Measurements from ENCODE around the gene XK. TPM values are rescaled to one million over a fixed set of nuclear protein-coding genes. Genes with fewer than 3 reads are reported as not detected.

The XK gene
- total and polyA plus RNA-seq, 7 donors, result 8.1 to 27.0 (median 14.1) TPM

DNA sequence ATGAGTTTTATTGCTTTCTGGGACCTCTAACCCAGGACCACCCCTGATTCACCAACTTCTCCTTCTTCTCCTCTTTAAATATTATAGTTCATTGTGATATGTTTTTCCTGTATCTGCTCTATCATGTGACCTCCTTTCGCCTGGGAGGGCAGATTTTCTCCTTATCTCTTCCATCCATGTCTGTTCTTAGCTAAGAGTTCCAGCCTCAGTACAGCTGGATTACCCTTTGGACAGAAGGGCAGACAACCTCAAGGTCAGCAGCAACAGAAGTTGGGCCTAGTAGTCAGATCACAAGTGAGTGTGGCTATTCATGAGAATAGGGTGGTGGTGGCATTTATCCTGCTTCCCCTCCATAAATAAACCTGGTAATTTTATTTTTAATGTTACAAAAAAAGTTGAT, 5.7 kb upstream of the XK start:
- intact Hi-C loops (cut with DNase I), result loop anchor here (10.0 kb wide), 1 partner anchor 105 kb away; the partner anchor contains the start of gene LANCL3
- Histone ChIP-seq H3K4me3 (no peak overlapping the region), H3K4me1 (peaks cover 0 to 32% (median under 1%) of the 10 kb centered on the region in 4 donors), H3K27me3 (no peaks in the 10 kb centered on the region), H3K9me3 (no peaks in the 10 kb centered on the region), H3K36me3 (no peaks in the 10 kb centered on the region), H3K27ac (peak overlapping the region in 3 of 4 donors; percentile 44 to 58 (median 56))
- DNase-seq, result no peak
- TF ChIP-seq POLR2A (IDR thresholded peaks at IDR 0.05) (no peak), EP300 (IDR thresholded peaks at IDR 0.05) (no peak), POLR2AphosphoS5 (IDR thresholded peaks at IDR 0.05) (no peak)
- TF ChIP-seq, protein P1, sequence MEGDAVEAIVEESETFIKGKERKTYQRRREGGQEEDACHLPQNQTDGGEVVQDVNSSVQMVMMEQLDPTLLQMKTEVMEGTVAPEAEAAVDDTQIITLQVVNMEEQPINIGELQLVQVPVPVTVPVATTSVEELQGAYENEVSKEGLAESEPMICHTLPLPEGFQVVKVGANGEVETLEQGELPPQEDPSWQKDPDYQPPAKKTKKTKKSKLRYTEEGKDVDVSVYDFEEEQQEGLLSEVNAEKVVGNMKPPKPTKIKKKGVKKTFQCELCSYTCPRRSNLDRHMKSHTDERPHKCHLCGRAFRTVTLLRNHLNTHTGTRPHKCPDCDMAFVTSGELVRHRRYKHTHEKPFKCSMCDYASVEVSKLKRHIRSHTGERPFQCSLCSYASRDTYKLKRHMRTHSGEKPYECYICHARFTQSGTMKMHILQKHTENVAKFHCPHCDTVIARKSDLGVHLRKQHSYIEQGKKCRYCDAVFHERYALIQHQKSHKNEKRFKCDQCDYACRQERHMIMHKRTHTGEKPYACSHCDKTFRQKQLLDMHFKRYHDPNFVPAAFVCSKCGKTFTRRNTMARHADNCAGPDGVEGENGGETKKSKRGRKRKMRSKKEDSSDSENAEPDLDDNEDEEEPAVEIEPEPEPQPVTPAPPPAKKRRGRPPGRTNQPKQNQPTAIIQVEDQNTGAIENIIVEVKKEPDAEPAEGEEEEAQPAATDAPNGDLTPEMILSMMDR (IDR thresholded peaks at IDR 0.05), result no peak
- 68 to 71% methylated on average over 1 of the region's 1 CpG for WGBS, 2 donors

DNA sequence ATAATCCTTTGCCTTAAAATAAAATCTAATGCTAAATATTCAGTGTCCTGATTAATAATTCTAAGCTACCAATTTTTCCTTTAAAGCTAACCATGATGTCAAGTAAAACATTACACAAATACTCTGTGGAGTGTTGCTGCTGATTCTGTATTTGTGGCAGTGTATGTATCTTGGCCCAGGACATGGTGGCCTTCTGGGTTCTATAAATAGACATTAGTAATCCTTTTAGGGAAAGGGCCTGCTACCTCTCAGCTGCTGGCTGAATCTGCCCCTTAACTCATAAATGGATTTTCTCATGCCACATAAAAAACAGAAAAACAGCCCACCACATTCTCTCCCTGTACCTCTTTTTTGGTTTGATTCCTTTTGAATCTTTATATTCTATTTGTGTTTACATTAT, 1.2 kb upstream of the XK start:
- no peak overlapping the region for H3K4me3 ChIP-seq
- H3K4me1 ChIP-seq, result peaks cover 0 to 22% (median 9%) of the 10 kb centered on the region in 4 donors
- intact Hi-C loops (cut with DNase I), result loop anchor here (10.0 kb wide), 1 partner anchor 110 kb away; the partner anchor contains the start of gene LANCL3
- no peak for DNase-seq
- no peaks in the 10 kb centered on the region for H3K27me3 ChIP-seq
- no peaks in the 10 kb centered on the region for H3K9me3 ChIP-seq
- TF ChIP-seq EP300 (IDR thresholded peaks at IDR 0.05), result peak in 2 of 4 donors; percentile 4 to 35
- TF ChIP-seq POLR2AphosphoS5 (IDR thresholded peaks at IDR 0.05), result peak in 3 of 4 donors; percentile 15 to 40 (median 28)
- no peak for TF ChIP-seq POLR2A (IDR thresholded peaks at IDR 0.05)
- H3K36me3 ChIP-seq, result no peaks in the 10 kb centered on the region
- peak overlapping the region; percentile 85 to 92 (median 87) for H3K27ac ChIP-seq

DNA sequence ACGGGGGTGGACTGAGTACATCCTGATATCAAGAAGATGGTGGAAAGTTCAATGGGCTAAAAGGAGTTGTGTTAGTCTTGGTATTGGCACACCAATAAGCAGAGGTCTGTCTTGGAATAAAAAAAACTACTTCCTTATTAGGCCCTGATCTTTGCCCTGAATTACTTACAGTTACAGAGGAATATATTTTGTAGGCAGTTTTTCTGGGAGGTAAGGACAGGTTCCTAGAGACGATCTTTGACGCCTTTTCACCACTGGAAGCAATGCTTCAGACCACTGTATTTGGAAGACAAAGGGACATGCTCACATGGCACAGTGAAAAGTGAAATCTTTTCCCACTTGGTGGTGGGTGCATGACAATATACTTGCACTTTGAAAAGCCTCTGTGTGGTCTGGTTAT, 618 bp upstream of the XK start:
- Histone ChIP-seq H3K27me3 (no peaks in the 10 kb centered on the region), H3K36me3 (no peaks in the 10 kb centered on the region), H3K4me1 (peaks cover 0 to 24% (median 9%) of the 10 kb centered on the region in 4 donors), H3K4me3 (peak overlapping the region in 3 of 4 donors; percentile 46 to 61 (median 60)), H3K9me3 (no peaks in the 10 kb centered on the region), H3K27ac (peak overlapping the region; percentile 85 to 92 (median 87))
- TF ChIP-seq POLR2AphosphoS5 (IDR thresholded peaks at IDR 0.05), result no peak
- TF ChIP-seq EP300 (IDR thresholded peaks at IDR 0.05), result no peak
- no peak for TF ChIP-seq POLR2A (IDR thresholded peaks at IDR 0.05)
- TF ChIP-seq, protein P1 (IDR thresholded peaks at IDR 0.05), result no peak
- DNase-seq, result no peak
- WGBS, 2 donors, result 18 to 64% methylated on average over 3 of the region's 3 CpGs
- intact Hi-C loops (cut with DNase I), result loop anchor here (5.0 to 10.0 kb wide), 2 partner anchors 37 to 110 kb away; partner anchors contain the start of gene LANCL3

DNA sequence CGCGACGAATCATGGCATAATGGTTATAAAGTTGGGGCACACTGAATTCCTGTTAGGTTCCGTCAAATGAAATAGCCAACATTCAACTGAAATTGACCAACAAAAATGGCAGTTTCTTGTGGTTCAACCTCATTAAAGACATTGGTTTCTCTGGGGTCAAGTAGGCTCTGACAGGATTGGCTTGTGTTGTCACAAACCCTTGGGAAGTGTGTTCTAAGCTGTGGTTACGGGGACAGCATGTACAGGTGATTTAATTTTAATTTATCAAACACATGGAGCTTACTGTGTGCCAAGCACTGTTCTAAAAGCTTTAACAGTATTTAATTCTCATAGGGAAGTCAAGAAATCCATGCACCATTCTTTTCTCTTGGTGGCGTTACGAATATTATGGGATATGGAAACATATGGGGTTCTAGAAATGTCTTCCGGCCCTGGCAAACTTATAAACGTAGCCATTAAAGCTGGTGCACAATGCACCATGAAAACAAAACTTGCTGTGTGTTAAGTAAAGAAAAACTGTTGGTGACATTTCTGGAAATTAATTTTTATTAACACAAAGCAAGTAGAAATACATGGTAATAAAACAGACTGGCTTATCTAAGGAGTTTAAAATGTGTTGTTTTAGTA, 891 bp downstream of the XK start:
- DNase-seq, result no peak
- TF ChIP-seq, protein P1 (IDR thresholded peaks at IDR 0.05), result no peak
- TF ChIP-seq EP300 (IDR thresholded peaks at IDR 0.05) (no peak), POLR2A (IDR thresholded peaks at IDR 0.05) (no peak), POLR2AphosphoS5 (IDR thresholded peaks at IDR 0.05) (no peak)
- Histone ChIP-seq H3K36me3 (no peaks in the 10 kb centered on the region), H3K27ac (peak overlapping the region; percentile 85 to 92 (median 87)), H3K27me3 (no peaks in the 10 kb centered on the region), H3K4me1 (peaks cover 0 to 27% (median 9%) of the 10 kb centered on the region in 4 donors), H3K4me3 (peak overlapping the region; percentile 34 to 61 (median 53)), H3K9me3 (no peaks in the 10 kb centered on the region)
- intact Hi-C loops (cut with DNase I), result loop anchor here (5.0 to 10.0 kb wide), 2 partner anchors 36 to 112 kb away; partner anchors contain the start of gene LANCL3
- WGBS, 2 donors, result 25 to 61% methylated on average over 9 of the region's 9 CpGs

DNA sequence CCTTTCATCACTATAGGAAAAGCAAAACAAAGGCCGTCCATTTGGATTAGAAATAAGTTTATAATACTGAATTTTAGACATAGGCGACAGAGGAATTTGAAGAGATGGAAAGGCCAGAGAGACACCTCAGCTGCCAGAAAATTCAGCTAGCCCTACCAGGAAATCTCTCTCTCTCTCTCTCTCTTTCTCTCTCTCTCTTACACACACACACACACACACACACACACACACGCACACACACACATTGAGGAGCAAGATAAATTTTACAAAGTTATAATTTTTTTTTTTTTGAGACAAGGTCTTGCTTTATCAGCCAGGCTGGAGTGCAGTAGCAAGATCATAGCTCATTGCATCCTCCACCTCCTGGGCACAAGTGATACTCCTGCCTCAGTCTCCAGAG, 1.4 kb downstream of the XK start:
- TF ChIP-seq POLR2A (IDR thresholded peaks at IDR 0.05) (no peak), POLR2AphosphoS5 (IDR thresholded peaks at IDR 0.05) (no peak), EP300 (IDR thresholded peaks at IDR 0.05) (no peak)
- TF ChIP-seq, protein P1 (IDR thresholded peaks at IDR 0.05), result no peak
- 14 to 72% methylated on average over 3 of the region's 3 CpGs for WGBS, 2 donors
- DNase-seq, result no peak
- peak overlapping the region in 3 of 4 donors; percentile 46 to 61 (median 60) for H3K4me3 ChIP-seq
- H3K9me3 ChIP-seq, result no peaks in the 10 kb centered on the region
- no peaks in the 10 kb centered on the region for H3K27me3 ChIP-seq
- H3K4me1 ChIP-seq, result peaks cover 0 to 30% (median 9%) of the 10 kb centered on the region in 4 donors
- H3K27ac ChIP-seq, result peak overlapping the region; percentile 85 to 92 (median 87)
- intact Hi-C loops (cut with DNase I), result loop anchor here (5.0 to 10.0 kb wide), 2 partner anchors 35 to 112 kb away; partner anchors contain the start of gene LANCL3
- no peaks in the 10 kb centered on the region for H3K36me3 ChIP-seq
